HepG2 (cell line): ENCODE measurements around the gene GPR68. TPM values are rescaled to one million over a fixed set of nuclear protein-coding genes. Genes with fewer than 3 reads are reported as not detected.
"Not testable (repeated sequence)": the region's sequence is repeated elsewhere in the genome, so short reads cannot be mapped to it uniquely, and the experiment has no call there.

Experiments
- ATAC-seq: fragments of 200-7000 bp; cut with Tn5 transposase; 3 replicates; pipeline ENCODE4 v1.9.1; 2020; ENCODE audit warnings: mild to moderate bottlenecking, moderate library complexity
- BruUV-seq: library from RNA; stranded (reverse); fragments of 400-500 nt; replicated peaks from 2 replicates; lab custom pipeline; 2021; lab: Mats Ljungman, UMichigan
- CTCF ChIA-PET: fragments of 300-600 bp; formaldehyde crosslinking; extraction: SDS; loops from one replicate; lab custom pipeline; 2021; ENCODE audit warnings: low total read pairs, inconsistent platforms, low intra/inter-chr PET ratio; lab: Yijun Ruan, JAX
- POLR2A ChIA-PET: fragments of 350-600 bp; sonication (Branson Sonifier 250); formaldehyde crosslinking; loops from one replicate; lab custom pipeline; 2020; ENCODE audit warnings: antibody characterized with exemption, inconsistent platforms; lab: Yijun Ruan, JAX
- DNase-seq: peaks from one replicate; pipeline ENCODE4 v3.0.0-alpha.2; 2015; ENCODE audit warnings: low spot score
- FAIRE-seq: peaks from 3 replicates; lab custom pipeline; 2011; peaks lifted over from hg19 to GRCh38; lab: Jason Lieb, UNC
- H2AFZ ChIP-seq: one replicate; pipeline ENCODE4 v1.6.1; 2011; ENCODE audit warnings: low read length, inconsistent platforms
- H3K27ac ChIP-seq: fragments of 300-600 bp; 3 replicates; pipeline ENCODE4 v1.8.0; 2011; ENCODE audit warnings: mixed run types, mild to moderate bottlenecking, mixed read lengths, low read length, inconsistent platforms; ENCODE audit not compliant: insufficient read depth; ENCODE audit errors: extremely low read length
- H3K27me3 ChIP-seq, 2 experiments: fragments of 200-600 bp in 1 of 2; 2 replicates in 1 of 2; 3 replicates in 1 of 2; pipeline versions ENCODE4 v1.6.0 to v1.8.0; 2011; ENCODE audit warnings: low read length in 2 of 2, mild to moderate bottlenecking in 2 of 2, moderate library complexity in 2 of 2, inconsistent platforms in 1 of 2; ENCODE audit not compliant: insufficient read depth in 2 of 2, control insufficient read depth in 1 of 2
- H3K36me3 ChIP-seq, 2 experiments: fragments of 200-600 bp in 1 of 2; replicated peaks in 1 of 2; 2 replicates in 1 of 2; 3 replicates in 1 of 2; pipeline versions ENCODE4 v1.5.1 to v1.8.0; 2011; ENCODE audit warnings: low read length in 2 of 2, inconsistent platforms in 1 of 2; ENCODE audit not compliant: insufficient read depth in 2 of 2, control insufficient read depth in 1 of 2
- H3K4me1 ChIP-seq: 2 replicates; pipeline ENCODE4 v1.5.1; 2012; ENCODE audit warnings: low read length, inconsistent platforms; ENCODE audit not compliant: insufficient read depth
- H3K4me2 ChIP-seq: 2 replicates; pipeline ENCODE4 v1.6.0; 2011; ENCODE audit warnings: low read depth, low read length, inconsistent platforms
- H3K4me3 ChIP-seq, 3 experiments: fragments of 200-600 bp in 1 of 3; sonication (generic), shearing (Covaris generic) in 1 of 3; replicated peaks in 1 of 3; 2 replicates each; pipeline ENCODE4 v1.5.1; 2011 to 2016; ENCODE audit warnings: low read length in 3 of 3, inconsistent platforms in 2 of 3, low read depth in 2 of 3, mild to moderate bottlenecking in 2 of 3, control low read depth in 1 of 3, mixed read lengths in 1 of 3; ENCODE audit not compliant: insufficient read depth in 1 of 3
- H3K79me2 ChIP-seq: one replicate; pipeline ENCODE4 v1.6.1; 2011; ENCODE audit warnings: low read length, inconsistent platforms; ENCODE audit not compliant: insufficient read depth
- H3K9ac ChIP-seq: 2 replicates; pipeline ENCODE4 v1.6.0; 2011; ENCODE audit warnings: mild to moderate bottlenecking, low read depth, low read length, inconsistent platforms; ENCODE audit not compliant: insufficient read depth
- H3K9me3 ChIP-seq: 2 replicates; pipeline ENCODE4 v1.5.1; 2012; ENCODE audit warnings: mild to moderate bottlenecking, low read length
- H4K20me1 ChIP-seq: 2 replicates; pipeline ENCODE4 v1.6.0; 2011; ENCODE audit warnings: inconsistent platforms, mild to moderate bottlenecking, low read length, moderate library complexity; ENCODE audit not compliant: insufficient read depth
- WGBS: methylation state at CpG from one replicate; pipeline ENCODE4 v1.1.6; 2017; ENCODE audit warnings: low lambda C conversion rate; 5-methylcytosine and 5-hydroxymethylcytosine counted together
- in situ Hi-C: cut with HindIII; loops from 2 replicates; pipeline ENCODE4 v1.10.0; 2017; ENCODE audit warnings: low pct_unique_long_range_greater_than_20kb; ENCODE audit not compliant: extremely low pct_ligation_motif_present
- intact Hi-C: fragments of 100-400 bp; cut with micrococcal nuclease; formaldehyde crosslinking; loops from one replicate; pipeline ENCODE4 v1.10.0; 2022; ENCODE audit not compliant: unreplicated experiment
- polyA plus RNA-seq, 8 experiments: library from polyadenylated mRNA; depleted of rRNA in 3 of 8; stranded (reverse) in 7 of 8; unstranded in 1 of 8; fragments of >200 nt; fragmentation: Illumina TruSeq in 4 of 8; extraction: Trizol in 4 of 8; gene quantifications; 2 replicates each; pipeline versions ENCODE4 v1.2.1 to v1.2.3, GENCODE V29; 2011 to 2016; ENCODE audit warnings: low read depth in 4 of 8, missing spikeins in 1 of 8, mixed read lengths in 1 of 8; ENCODE audit not compliant: insufficient read depth in 1 of 8
- total RNA-seq, 5 experiments: library from RNA; depleted of rRNA; stranded (reverse); fragments of >200 nt; fragmentation: Illumina TruSeq; extraction: Trizol; gene quantifications; 2 replicates each; pipeline ENCODE4 v1.2.3, GENCODE V29; 2016; ENCODE audit warnings: low read depth in 1 of 5

The GPR68 gene
- total and polyA plus RNA-seq, 2 of the 13 experiments (the other 11 are each of a cell fraction or from before 2014, with no cell fraction given): not detected

DNA sequence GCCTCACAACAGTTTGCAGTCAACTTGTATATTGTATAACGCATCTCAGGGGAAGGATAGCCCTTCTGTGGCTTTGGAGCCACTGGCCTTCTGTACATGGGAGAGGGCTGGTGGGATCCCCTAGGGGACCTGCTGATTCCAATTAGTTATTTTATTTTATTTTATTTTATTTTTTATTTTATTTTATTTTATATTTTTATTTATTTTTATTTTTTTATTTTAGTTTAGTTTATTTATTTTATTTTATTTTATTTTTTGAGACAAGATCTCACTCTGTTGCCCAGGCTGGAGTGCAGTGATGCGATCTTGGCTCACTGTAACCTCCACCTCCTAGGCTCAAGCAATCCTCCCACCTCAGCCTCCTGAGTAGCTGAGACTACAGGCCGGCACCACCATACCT, 61.8 kb downstream of the GPR68 start:
- H2AFZ ChIP-seq, DNase-seq, BruUV-seq, H3K4me1 ChIP-seq, POLR2A ChIA-PET, in situ Hi-C loops, FAIRE-seq, H3K9me3 ChIP-seq, H3K27me3 ChIP-seq, ATAC-seq, H3K4me3 ChIP-seq, H3K9ac ChIP-seq, H4K20me1 ChIP-seq, H3K4me2 ChIP-seq, H3K27ac ChIP-seq, intact Hi-C loops, H3K79me2 ChIP-seq: not testable (repeated sequence)
- WGBS: 98% methylated on average over 3 of the region's 3 CpGs
- CTCF ChIA-PET: interaction anchor here (1.2 kb wide), 1 partner anchor 103 kb away, joined by 3 read pairs; no protein-coding TSS in a partner anchor
- H3K36me3 ChIP-seq: peaks cover 7 to 41% of the 10 kb centered on the region in 2 experiments

Other genes with a start within 250 kb of the GPR68 start
- gene RPS6KA5, start 184.1 kb downstream of the GPR68 start, total RNA-seq (2016; rRNA removed; fragmentation: Illumina TruSeq; extraction: Trizol): 0.58 and 0.65 TPM in 2 replicates
- gene RPS6KA5, start 184.1 kb downstream of the GPR68 start, polyA plus RNA-seq (2011; rRNA removed): 0.40 and 0.50 TPM in 2 replicates
- 16.6 and 36.3 TPM in 2 replicates for gene DGLUCY, start 130.6 kb downstream of the GPR68 start, total RNA-seq (2016; rRNA removed; fragmentation: Illumina TruSeq; extraction: Trizol)
- 14.8 and 18.8 TPM in 2 replicates for gene DGLUCY, start 130.6 kb downstream of the GPR68 start, polyA plus RNA-seq (2011; rRNA removed)
- 10.4 and 11.7 TPM in 2 replicates for gene CCDC88C, start 173.1 kb upstream of the GPR68 start, total RNA-seq (2016; rRNA removed; fragmentation: Illumina TruSeq; extraction: Trizol)
- 3.6 and 4.3 TPM in 2 replicates for gene CCDC88C, start 173.1 kb upstream of the GPR68 start, polyA plus RNA-seq (2011; rRNA removed)